H54 (cell line): Measurements from ENCODE around the gene WDR88.

Experiments used
- DNase-seq: peaks from one replicate; pipeline ENCODE4 v3.0.0; 2011; ENCODE audit warnings: low spot score, mixed read lengths; ENCODE audit not compliant: insufficient read length
- FAIRE-seq: peaks from 3 replicates; lab custom pipeline; 2011; peaks lifted over from hg19 to GRCh38; lab: Jason Lieb, UNC
- POLR2A ChIP-seq: IDR thresholded peaks from 2 replicates; pipeline ENCODE4 v1.6.1; 2011; ENCODE audit warnings: low read depth, mild to moderate bottlenecking, low read length

The WDR88 gene

DNA sequence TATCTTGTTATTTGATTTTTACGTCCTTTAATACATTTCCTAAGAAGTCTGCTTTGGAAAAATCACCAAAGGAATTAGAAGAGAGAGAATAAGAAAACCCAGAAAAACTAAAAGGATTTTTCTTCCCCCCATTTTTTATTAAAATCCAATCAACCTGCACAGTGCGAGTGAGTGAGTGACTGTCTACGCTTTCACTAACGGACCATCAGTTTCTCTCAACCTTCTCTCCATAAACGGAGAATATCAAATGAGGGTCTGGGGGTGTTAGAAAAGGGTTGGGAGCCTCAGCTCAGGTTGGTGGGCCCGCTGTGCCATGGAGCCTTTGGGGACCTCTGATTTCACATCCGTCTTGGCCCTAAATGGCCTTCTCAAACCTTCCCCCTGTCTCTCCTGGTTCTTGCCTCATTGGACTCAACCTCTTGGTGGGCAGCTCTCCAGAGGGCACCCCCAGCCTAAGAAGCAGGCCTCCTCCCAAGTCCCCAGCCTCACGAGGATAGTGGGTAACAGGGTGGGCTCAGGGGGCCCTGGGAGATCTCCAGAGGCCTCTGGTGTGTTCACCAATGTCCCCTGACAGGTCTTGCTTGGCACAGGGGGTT, 61.5 kb downstream of the WDR88 start:
- no peak for TF ChIP-seq POLR2A
- DNase-seq (no peak), FAIRE-seq (no peak)

DNA sequence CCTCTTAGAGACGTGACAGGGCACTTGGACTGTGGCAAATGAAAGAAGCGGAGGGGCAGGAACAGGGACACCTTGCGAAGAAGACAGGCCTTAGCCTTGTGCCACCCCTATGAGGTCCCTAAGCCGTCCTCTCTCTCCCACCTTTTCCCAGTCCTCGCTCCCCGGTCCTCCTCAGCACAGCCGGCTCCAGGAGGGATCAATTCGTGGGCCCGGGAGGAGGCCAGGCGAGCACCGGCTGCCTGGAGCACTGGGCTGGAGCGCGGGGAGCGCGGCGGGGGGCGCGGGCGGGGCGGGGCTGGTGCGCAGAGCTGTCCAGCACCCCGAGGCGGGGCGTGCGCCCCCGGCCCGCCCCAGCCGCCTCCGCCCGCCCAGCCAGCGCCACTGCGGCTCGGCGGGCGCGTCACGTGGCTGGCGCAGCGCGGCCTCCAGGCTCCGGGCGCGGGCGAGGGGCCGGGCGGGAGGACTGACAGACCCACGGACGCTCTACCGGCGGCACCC, 62.0 kb downstream of the WDR88 start, which contains the start of gene LRP3:
LRP3 (plus strand) TSS at position 466 of the 498 bp plus-strand sequence. CDS start 456 bp downstream, outside the sequence.
- TF ChIP-seq POLR2A = peak; percentile 32; the same call in 1 of the 2 replicates
- no peak for DNase-seq
- no peak for FAIRE-seq

DNA sequence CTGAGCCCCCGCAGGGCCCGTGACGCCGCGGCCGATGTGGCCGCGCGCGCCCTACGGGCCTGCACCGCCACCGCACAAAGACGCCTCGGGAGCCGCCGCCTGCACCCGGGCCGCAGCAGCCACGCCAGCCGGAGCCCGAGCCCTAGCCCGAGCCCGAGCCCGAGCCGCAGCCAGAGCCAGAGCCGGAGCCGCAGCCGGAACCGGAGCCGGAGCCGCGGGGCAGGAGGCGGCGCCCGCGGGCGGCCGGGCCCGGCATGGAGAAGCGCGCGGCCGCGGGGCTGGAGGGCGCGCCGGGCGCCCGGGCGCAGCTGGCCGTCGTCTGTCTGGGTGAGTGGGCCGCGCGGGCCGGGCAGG, 62.6 kb downstream of the WDR88 start:
- TF ChIP-seq POLR2A = no peak
- DNase-seq = no peak
- no peak for FAIRE-seq

DNA sequence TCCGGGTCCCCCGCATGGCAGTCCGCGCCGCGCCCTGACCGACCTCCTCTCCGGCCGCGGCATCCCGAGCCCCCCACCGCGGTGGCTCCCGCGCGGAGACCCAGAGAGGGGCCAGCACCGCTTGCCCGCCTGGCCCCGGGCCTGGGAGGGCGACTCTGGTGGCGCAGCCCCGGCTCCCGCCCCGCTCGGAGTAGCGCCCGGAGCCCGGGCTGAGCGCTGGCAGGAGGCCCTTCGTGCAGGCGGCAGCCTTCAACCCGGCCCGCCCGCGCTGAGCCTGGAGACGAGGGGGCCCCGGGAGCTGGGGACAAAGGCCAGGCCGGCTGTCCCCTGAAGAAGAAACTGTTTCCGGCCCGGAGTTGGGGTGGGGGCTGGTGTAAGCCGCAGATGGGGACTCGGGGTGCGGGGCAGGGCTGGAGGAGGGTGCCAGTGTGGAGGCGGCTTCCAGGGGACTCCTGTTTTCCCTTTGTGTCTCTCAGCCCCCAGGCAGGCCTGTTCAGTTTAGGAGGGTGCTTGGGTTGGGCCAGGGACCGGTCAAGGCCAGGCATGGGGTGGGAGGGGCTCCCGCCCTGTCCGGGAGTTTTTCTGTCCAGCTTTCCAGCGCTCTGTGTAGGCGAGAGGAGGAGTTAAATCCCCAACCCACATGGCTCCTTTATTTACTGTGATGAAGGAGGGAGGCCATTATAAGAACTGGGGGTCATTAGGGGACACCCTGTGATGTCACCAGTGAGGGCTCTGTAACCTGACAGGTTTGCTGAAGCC, 63.2 kb downstream of the WDR88 start:
- DNase-seq (no peak), FAIRE-seq (no peak)
- TF ChIP-seq POLR2A = no peak

DNA sequence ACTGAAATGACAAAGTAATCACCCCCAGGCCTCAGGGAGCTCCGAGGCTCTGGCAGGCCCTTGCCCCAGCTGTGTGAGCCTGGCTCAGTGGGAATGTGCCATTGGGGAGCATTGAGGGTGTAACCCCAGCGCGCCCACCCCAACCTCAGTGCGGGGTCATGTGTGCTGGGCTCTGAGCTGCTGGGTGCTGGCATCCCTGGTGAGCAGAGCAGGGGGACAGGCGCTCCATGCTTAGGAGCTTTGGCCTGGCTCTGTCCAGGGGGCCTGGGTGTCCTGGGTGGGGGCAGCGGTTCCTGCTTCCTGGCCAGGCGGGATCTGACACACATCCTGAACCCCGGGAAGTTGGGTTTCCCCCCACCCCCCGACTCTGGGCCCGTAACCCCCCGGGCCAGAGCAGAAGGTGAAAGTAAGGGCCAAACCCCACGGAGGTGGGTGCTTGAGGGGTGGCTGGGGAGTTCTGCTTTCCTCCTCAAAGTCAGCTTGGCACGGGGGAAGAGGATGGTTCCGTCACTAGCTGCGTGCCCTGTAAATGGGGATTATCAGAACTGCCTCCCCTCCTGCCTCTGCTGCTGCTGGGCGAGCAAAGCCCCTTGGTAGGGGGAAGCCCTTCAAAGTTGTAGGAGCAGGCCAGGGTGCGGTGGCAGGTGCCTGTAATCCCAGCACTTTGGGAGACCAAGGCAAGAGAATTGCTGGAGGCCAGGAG, 63.9 kb downstream of the WDR88 start:
- no peak for DNase-seq
- FAIRE-seq = no peak
- TF ChIP-seq POLR2A = no peak

DNA sequence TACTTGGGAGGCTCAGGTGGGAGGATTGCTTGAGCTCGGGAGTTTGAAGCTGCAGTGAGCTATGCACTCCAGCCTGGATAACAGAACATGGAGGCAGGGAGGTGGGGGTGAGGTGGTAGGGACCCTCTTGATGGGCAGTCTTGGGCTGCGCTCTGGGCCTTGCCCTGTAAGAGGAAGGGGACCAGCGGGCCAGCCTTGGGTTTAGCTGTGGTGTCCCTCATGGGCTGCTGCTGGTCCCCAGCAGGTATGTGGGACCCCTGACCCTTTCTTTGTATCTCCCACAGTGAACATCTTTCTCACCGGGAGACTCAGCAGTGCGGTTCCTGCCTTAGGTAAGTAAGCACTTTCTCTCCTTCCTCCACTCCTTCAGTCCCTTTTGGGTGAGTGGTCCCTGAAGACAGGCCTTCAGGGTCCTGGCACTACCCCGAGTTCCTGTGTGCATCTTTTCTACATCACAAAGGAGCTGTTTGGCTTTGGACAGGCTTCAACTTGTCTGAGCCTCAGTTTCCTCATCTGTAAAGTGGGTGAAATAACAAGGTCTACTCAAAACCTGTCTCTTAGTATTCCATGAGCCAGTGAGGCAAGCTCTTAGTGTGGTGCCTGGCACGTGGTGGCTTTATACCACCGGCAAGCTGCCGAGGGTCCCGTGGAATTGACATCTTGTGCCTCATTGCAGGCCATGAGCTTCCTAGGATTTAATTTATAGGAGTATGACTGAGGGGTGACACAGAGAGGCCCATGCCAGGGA, 64.7 kb downstream of the WDR88 start:
- FAIRE-seq (no peak), DNase-seq (no peak)
- TF ChIP-seq POLR2A = no peak

DNA sequence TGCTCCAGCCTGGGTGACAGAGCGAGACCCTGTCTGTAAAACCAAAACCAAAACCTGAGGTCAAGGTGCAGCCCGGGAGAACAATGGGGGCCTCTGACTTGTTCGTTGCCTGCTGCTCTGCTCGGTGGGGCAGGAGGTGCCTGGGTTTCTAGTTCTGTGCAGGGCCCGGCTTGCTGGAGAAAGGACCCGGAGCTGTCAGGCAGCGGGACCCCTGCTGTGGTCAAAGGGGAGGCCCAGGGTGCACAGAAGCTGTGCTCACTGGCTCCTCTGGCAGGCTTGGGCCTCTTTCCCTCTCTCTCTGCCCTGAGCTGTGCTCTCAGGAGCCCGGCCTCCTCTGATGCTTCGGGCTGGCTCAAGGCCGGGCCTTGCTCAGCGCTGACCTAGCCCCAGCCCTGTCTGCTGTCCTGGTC, 65.7 kb downstream of the WDR88 start:
- FAIRE-seq = no peak
- TF ChIP-seq POLR2A = no peak
- DNase-seq = no peak

DNA sequence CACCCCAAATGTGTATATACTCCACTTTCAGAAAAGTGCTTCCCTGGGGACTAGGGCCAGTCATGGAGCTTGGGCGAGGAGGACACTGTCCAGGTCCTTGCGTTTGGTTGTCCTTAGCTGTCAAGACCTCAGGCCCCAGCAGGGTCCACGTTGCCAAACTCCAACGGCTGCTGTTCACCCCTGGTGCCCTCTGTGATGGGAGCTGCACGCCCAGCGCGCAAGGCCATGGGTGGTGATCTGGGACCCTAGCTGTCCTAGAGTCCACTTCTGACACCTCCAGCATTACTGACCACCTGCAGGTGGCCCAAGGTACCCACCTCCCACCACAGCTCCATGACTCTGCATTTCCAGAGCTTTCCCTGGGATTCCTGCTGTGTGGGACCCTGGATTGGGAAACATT, 66.3 kb downstream of the WDR88 start:
- DNase-seq (no peak), FAIRE-seq (no peak)

DNA sequence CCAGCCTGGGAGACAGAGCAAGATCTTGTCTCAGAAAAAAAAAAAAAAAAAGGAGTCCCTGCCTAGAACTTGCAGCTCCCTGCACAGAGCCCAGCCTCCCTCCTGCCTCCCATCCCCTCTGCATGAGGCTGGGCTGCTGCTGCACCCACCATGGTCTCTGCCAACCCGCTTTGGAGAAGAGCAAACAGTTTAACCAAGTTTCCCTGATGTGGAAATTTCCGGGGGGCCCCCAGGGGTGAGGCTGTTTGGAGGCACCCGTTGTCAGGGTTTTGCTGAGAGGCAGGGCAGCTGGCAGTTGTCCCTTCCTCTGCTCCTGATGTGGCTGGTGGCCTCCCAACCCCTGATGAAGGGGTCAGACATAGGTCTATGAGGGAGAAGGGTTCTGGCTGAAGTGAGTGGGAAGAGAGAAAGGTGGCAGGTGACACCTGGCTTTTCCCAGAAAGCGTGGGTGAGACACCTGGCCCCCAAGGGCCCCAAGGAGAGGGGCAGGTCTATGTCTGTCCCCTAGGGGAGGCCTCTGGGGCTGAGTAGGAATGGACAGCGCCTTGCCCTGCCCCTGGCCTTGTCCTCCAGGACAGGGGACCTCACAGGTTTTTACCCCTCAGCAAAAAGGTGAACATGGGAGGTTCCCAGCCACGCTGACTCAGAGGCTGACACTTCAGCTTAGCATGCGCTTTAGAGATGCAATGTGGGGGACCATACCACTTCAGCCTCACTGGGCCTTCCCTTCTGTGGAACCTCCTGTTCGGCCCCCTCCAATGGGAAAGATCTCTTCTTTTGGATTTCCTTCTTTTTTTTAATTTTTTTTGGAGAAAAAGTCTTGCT, 67.7 kb downstream of the WDR88 start:
- DNase-seq = no peak
- no peak for FAIRE-seq
- TF ChIP-seq POLR2A = no peak

More for the DNA sequence above, 66.3 kb downstream of the WDR88 start:
- no peak for TF ChIP-seq POLR2A

DNA sequence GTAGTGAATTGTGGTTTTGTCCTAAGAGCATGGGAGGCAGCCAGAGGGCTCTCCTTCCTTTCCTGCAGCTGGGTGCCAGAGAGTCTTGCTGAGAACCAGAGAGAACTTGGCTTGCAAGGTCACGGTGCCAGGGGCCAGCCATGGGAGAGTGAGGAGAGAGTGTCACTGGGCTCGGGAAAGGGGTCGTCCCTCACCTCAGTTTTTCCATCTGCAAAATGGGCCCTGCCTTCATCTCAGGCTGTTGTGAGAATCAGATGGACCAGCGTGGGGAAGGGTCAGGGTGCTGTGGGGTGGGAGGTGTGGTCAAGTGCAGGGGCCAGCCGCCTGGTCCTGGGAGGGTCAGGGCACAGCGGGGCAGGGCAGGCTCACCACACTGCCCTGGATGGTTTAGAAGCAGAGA, 69.6 kb downstream of the WDR88 start:
- no peak for DNase-seq
- FAIRE-seq = no peak
- no peak for TF ChIP-seq POLR2A

DNA sequence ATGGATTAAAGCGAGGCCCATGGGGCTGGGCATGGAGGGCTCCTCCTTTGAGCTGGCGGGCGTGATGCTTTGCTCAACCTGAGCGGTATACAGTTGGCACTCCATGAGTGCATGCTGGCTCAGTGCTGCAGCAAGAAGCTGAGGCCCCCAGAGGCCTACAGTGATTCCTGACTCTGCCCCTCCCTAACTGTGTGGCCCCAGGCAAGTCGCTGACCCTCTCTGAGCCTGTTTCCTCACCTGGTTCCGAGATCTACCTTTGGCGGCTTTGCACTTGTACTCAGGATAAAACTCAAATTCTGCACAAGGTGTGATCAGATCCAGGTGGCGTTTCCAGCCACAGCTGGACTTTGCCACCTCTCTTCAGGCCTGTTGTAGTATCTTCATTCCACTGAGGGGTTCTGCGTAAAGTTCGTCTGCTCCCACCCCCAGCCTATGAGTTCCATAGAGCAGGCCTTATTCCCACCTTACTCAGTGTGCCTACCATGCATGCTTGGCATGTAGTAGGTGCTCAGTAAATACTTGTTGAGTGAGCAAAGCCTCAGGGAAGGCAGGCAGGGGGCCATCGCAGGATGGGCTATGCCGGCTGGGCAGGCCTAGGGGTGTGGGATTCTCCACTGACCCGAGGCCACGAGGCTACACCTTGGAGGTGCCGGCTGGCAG, 70.1 kb downstream of the WDR88 start:
- FAIRE-seq (no peak), DNase-seq (no peak)
- TF ChIP-seq POLR2A = no peak
